Mesendoderm (in vitro differentiated cells): ENCODE results near the gene GPR152.

Experiments used
- DNase-seq: peaks from one replicate; pipeline ENCODE4 v3.0.0; 2013
- H2AK5ac ChIP-seq: 2 replicates; pipeline ENCODE4 v1.6.1; 2013; ENCODE audit warnings: low read length, inconsistent platforms
- H2BK120ac ChIP-seq: 2 replicates; pipeline ENCODE4 v1.6.1; 2013; ENCODE audit warnings: low read depth, mild to moderate bottlenecking, low read length, moderate library complexity, mixed read lengths
- H2BK15ac ChIP-seq: replicated peaks from 2 replicates; pipeline ENCODE4 v1.6.1; 2013; ENCODE audit warnings: low read depth, mild to moderate bottlenecking, moderate library complexity
- H2BK5ac ChIP-seq: 2 replicates; pipeline ENCODE4 v1.6.1; 2013; ENCODE audit warnings: low read length, inconsistent platforms
- H3K18ac ChIP-seq: 2 replicates; pipeline ENCODE4 v1.6.1; 2013; ENCODE audit warnings: mild to moderate bottlenecking, low read length, mixed read lengths
- H3K23ac ChIP-seq: one replicate; pipeline ENCODE4 v1.6.1; 2013; ENCODE audit warnings: low read length
- H3K27ac ChIP-seq: 2 replicates; pipeline ENCODE4 v1.5.1; 2013; ENCODE audit warnings: low read depth, mild to moderate bottlenecking, inconsistent platforms, low read length, moderate library complexity
- H3K27me3 ChIP-seq: 2 replicates; pipeline ENCODE4 v1.6.1; 2013; ENCODE audit warnings: low read length, control low read depth, mild to moderate bottlenecking, inconsistent platforms; ENCODE audit not compliant: insufficient read depth, poor library complexity
- H3K36me3 ChIP-seq: 2 replicates; pipeline ENCODE4 v1.6.1; 2013; ENCODE audit warnings: low read length, inconsistent platforms; ENCODE audit not compliant: control insufficient read depth, insufficient read depth
- H3K4ac ChIP-seq: one replicate; pipeline ENCODE4 v1.6.1; 2013; ENCODE audit warnings: low read depth, mild to moderate bottlenecking, low read length, moderate library complexity
- H3K4me1 ChIP-seq: 2 replicates; pipeline ENCODE4 v1.6.1; 2013; ENCODE audit warnings: low read depth, low read length, inconsistent platforms; ENCODE audit not compliant: control insufficient read depth
- H3K4me2 ChIP-seq: 2 replicates; pipeline ENCODE4 v1.6.1; 2013; ENCODE audit warnings: low read length
- H3K4me3 ChIP-seq: 2 replicates; pipeline ENCODE4 v1.5.1; 2013; ENCODE audit warnings: mild to moderate bottlenecking, low read length
- H3K56ac ChIP-seq: one replicate; pipeline ENCODE4 v1.6.1; 2013; ENCODE audit warnings: low read length
- H3K79me1 ChIP-seq: 2 replicates; pipeline ENCODE4 v1.6.1; 2013; ENCODE audit warnings: low read length, inconsistent platforms
- H3K79me2 ChIP-seq: 2 replicates; pipeline ENCODE4 v1.6.1; 2013; ENCODE audit warnings: mild to moderate bottlenecking, low read length; ENCODE audit not compliant: control insufficient read depth, insufficient read depth
- H3K9ac ChIP-seq: 2 replicates; pipeline ENCODE4 v1.6.1; 2013; ENCODE audit warnings: low read length, inconsistent platforms
- H4K5ac ChIP-seq: one replicate; pipeline ENCODE4 v1.6.1; 2013; ENCODE audit warnings: low read length
- H4K8ac ChIP-seq: one replicate; pipeline ENCODE4 v1.6.1; 2013; ENCODE audit warnings: low read depth, mild to moderate bottlenecking, control low read depth, low read length, moderate library complexity
- WGBS: extraction: QIAGEN DNeasy Blood & Tissue Kit; methylation state at CpG from one replicate; pipeline ENCODE4 v1.1.7; 2013; ENCODE audit warnings: low lambda C conversion rate, missing lambda C conversion rate; ENCODE audit not compliant: insufficient coverage; ENCODE audit errors: extremely low coverage; 5-methylcytosine and 5-hydroxymethylcytosine counted together

The GPR152 gene

DNA sequence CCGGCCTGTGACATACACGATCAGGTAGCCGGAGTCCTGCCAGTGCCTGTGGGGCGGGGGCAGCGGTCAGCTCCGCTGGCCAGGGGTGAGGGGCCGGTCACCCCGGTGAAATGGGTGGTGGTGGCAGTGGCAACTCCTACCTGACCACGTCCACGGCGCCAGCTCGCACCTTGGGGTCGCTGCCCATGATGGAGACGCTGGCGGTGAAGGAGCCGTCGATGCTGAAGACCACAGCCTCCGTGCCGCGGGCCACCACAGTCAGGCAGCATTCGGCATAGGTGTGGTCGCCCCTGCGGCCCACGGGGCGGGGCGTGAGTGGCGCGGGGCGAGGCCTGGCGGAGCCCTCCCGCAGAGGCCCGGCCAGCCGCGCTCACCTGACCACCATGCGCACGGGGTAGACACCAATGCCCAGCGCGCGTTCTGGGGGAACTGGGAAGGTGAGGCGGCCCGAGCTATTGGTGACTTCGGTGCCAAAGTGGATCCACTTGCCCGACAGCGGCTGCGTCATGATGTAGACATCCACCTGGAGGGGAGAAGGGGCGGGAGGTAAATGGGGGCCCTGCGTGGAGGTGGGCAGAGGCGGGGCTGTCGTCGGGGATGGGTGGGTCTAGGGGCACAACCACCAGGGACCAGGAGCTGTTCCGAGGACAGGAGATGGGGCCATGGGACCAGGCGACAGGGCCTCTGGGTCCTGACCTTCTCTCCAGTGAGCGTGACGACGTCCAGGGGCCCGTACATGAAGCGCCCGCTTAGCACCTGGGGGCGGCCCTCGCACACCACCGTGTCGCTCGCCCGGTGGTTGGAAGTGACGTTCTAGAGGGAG lies 41.2 kb upstream of the GPR152 start:
- no peak overlapping the region for H3K4me3 ChIP-seq
- H3K23ac ChIP-seq = no peak overlapping the region
- no peak overlapping the region for H2BK15ac ChIP-seq
- no peak overlapping the region for H3K9ac ChIP-seq
- H3K79me2 ChIP-seq = no peaks in the 10 kb centered on the region
- H3K36me3 ChIP-seq = peaks cover 6% of the 10 kb centered on the region
- no peak overlapping the region for H2BK120ac ChIP-seq
- H3K56ac ChIP-seq = no peak overlapping the region
- no peaks in the 10 kb centered on the region for H3K27me3 ChIP-seq
- H3K4me1 ChIP-seq = no peaks in the 10 kb centered on the region
- no peak overlapping the region for H2BK5ac ChIP-seq
- H3K18ac ChIP-seq = no peak overlapping the region
- no peak overlapping the region for H4K5ac ChIP-seq
- H4K8ac ChIP-seq = no peak overlapping the region
- H3K4me2 ChIP-seq = no peak overlapping the region
- no peak overlapping the region for H2AK5ac ChIP-seq
- no peak overlapping the region for H3K4ac ChIP-seq
- WGBS = no CpG with 5 or more reads among the region's 65 CpGs
- H3K27ac ChIP-seq = no peak overlapping the region
- no peaks in the 10 kb centered on the region for H3K79me1 ChIP-seq
- DNase-seq = no peak

- H3K27ac ChIP-seq = no peak overlapping the region
- H2BK15ac ChIP-seq = no peak overlapping the region
- H3K18ac ChIP-seq = no peak overlapping the region
- no CpG with 5 or more reads among the region's 46 CpGs for WGBS
- H3K4me3 ChIP-seq = no peak overlapping the region
- no peak overlapping the region for H3K4me2 ChIP-seq
- no peak overlapping the region for H3K56ac ChIP-seq
- no peak overlapping the region for H3K4ac ChIP-seq
- no peaks in the 10 kb centered on the region for H3K79me1 ChIP-seq
- H4K8ac ChIP-seq = no peak overlapping the region
- peaks cover 6% of the 10 kb centered on the region for H3K36me3 ChIP-seq
- no peak overlapping the region for H2BK120ac ChIP-seq
- H3K23ac ChIP-seq = no peak overlapping the region
- no peaks in the 10 kb centered on the region for H3K27me3 ChIP-seq
- H2AK5ac ChIP-seq = no peak overlapping the region
- no peaks in the 10 kb centered on the region for H3K4me1 ChIP-seq
- H2BK5ac ChIP-seq = no peak overlapping the region
- H3K9ac ChIP-seq = no peak overlapping the region
- no peak overlapping the region for H4K5ac ChIP-seq
- DNase-seq = no peak
- H3K79me2 ChIP-seq = no peaks in the 10 kb centered on the region
These were observed 40.4 kb upstream of the GPR152 start for GRCh38 chr11:67492801-67493547.

DNA sequence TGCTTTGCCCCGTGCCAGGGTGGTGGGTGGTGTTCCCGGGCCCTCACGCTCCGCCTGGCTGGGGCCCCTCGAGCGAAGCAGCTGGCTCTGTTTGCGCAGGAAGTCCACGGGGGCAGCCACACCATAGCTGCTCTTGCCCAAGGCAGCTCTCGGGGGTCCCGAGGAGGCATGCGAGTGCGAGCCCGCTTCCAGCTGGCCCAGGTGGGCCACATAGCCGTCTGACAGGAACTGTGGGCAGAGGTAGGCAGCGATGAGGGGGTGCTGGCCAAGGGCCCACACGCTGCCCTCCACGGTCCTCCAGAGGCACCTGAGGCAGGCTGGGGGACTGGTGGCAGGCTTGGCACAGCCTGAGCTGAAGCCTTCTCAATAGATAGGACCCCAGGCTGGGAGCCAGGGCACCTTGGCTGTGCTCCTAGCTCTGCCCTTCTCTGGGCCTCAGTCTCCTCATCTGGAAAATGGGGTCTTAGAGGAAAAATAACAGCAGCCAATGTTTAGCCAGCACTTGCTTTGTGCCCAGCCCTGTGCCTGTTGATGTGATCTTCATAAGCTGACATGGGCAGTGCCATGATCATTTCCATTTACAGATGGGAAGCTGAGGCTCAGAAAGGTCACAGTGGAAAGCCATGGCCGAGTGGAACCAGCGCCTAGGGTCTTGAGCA lies 39.7 kb upstream of the GPR152 start:
- H2AK5ac ChIP-seq = no peak overlapping the region
- H4K5ac ChIP-seq = no peak overlapping the region
- no peak overlapping the region for H3K23ac ChIP-seq
- no peaks in the 10 kb centered on the region for H3K4me1 ChIP-seq
- H2BK120ac ChIP-seq = no peak overlapping the region
- H3K4me2 ChIP-seq = no peak overlapping the region
- H3K27ac ChIP-seq = no peak overlapping the region
- no peak overlapping the region for H3K4ac ChIP-seq
- no peak overlapping the region for H3K4me3 ChIP-seq
- H3K27me3 ChIP-seq = no peaks in the 10 kb centered on the region
- H3K18ac ChIP-seq = no peak overlapping the region
- no peaks in the 10 kb centered on the region for H3K79me1 ChIP-seq
- H3K56ac ChIP-seq = no peak overlapping the region
- H2BK15ac ChIP-seq = no peak overlapping the region
- H4K8ac ChIP-seq = no peak overlapping the region
- no peaks in the 10 kb centered on the region for H3K79me2 ChIP-seq
- WGBS = no CpG with 5 or more reads among the region's 19 CpGs
- no peak for DNase-seq
- H3K36me3 ChIP-seq = peaks cover 6% of the 10 kb centered on the region
- H2BK5ac ChIP-seq = no peak overlapping the region
- H3K9ac ChIP-seq = no peak overlapping the region

- no peaks in the 10 kb centered on the region for H3K79me1 ChIP-seq
- no peak overlapping the region for H3K4ac ChIP-seq
- H4K8ac ChIP-seq = no peak overlapping the region
- no peak overlapping the region for H3K56ac ChIP-seq
- WGBS = no CpG with 5 or more reads among the region's 24 CpGs
- no peak overlapping the region for H2BK120ac ChIP-seq
- H3K23ac ChIP-seq = no peak overlapping the region
- H3K79me2 ChIP-seq = no peaks in the 10 kb centered on the region
- no peak overlapping the region for H4K5ac ChIP-seq
- no peak overlapping the region for H3K9ac ChIP-seq
- no peak overlapping the region for H2BK5ac ChIP-seq
- no peak overlapping the region for H3K4me2 ChIP-seq
- H2BK15ac ChIP-seq = no peak overlapping the region
- H3K18ac ChIP-seq = no peak overlapping the region
- H3K27me3 ChIP-seq = no peaks in the 10 kb centered on the region
- H2AK5ac ChIP-seq = no peak overlapping the region
- H3K4me3 ChIP-seq = no peak overlapping the region
- DNase-seq = no peak
- H3K36me3 ChIP-seq = peaks cover 6% of the 10 kb centered on the region
- no peaks in the 10 kb centered on the region for H3K4me1 ChIP-seq
- H3K27ac ChIP-seq = no peak overlapping the region
These were observed 38.9 kb upstream of the GPR152 start for GRCh38 chr11:67491276-67492068.

DNA sequence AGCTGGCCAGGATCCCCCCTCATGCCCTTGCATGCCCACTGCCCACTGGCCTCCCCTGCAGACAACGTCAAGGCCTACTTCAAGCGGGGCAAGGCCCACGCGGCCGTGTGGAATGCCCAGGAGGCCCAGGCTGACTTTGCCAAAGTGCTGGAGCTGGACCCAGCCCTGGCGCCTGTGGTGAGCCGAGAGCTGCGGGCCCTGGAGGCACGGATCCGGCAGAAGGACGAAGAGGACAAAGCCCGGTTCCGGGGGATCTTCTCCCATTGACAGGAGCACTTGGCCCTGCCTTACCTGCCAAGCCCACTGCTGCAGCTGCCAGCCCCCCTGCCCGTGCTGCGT lies 38.2 kb upstream of the GPR152 start:
- H4K8ac ChIP-seq = no peak overlapping the region
- H3K4me2 ChIP-seq = no peak overlapping the region
- H3K9ac ChIP-seq = no peak overlapping the region
- no peak overlapping the region for H3K56ac ChIP-seq
- no CpG with 5 or more reads among the region's 15 CpGs for WGBS
- H3K4me3 ChIP-seq = no peak overlapping the region
- no peak overlapping the region for H2BK120ac ChIP-seq
- no peak overlapping the region for H4K5ac ChIP-seq
- H3K36me3 ChIP-seq = peaks cover 6% of the 10 kb centered on the region
- no peak overlapping the region for H2AK5ac ChIP-seq
- H3K27me3 ChIP-seq = no peaks in the 10 kb centered on the region
- no peaks in the 10 kb centered on the region for H3K79me1 ChIP-seq
- DNase-seq = no peak
- H3K4ac ChIP-seq = no peak overlapping the region
- no peak overlapping the region for H2BK5ac ChIP-seq
- no peaks in the 10 kb centered on the region for H3K79me2 ChIP-seq
- no peak overlapping the region for H3K23ac ChIP-seq
- no peak overlapping the region for H2BK15ac ChIP-seq
- H3K27ac ChIP-seq = no peak overlapping the region
- no peak overlapping the region for H3K18ac ChIP-seq
- H3K4me1 ChIP-seq = no peaks in the 10 kb centered on the region
